Measurements from ENCODE around the gene SMKR1. TPM values are rescaled to one million over a fixed set of nuclear protein-coding genes. Genes with fewer than 3 reads are reported as not detected.

Gene SMKR1
- total RNA-seq, 2 donors from 2014 or later, result 3.4 TPM; not detected in 1

DNA sequence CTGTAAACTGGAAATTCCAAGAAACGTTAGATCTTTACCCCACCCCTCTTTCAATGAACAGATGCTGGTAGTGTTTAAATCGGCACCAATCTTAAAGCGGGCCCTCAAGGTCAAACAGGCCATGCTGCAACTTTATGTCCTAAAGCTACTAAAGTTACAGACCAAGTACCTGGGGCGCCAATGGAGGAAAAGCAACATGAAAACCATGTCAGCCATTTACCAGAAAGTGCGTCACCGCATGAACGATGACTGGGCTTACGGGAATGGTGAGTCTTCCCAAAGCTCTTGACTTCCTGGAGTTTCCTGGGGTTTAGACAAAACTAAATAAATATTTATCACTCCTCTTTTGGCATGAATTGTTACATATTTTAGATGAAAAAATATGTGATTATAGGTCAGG lies 19.6 kb upstream of the SMKR1 start:
- WGBS, 2 donors, result 89% methylated on average over 8 of the region's 8 CpGs
- no peaks in the 10 kb centered on the region for H3K27me3 ChIP-seq
- TF ChIP-seq POLR2A (IDR thresholded peaks at IDR 0.05), result no peak
- no peak for TF ChIP-seq CTCF (IDR thresholded peaks at IDR 0.05)
- DNase-seq (no peak), ATAC-seq (no peak)
- H3K36me3 ChIP-seq (replicated peaks in 1 of 2; ENCODE audit: insufficient read depth in 1 of 2, low read depth in 2 of 2), result no peaks in the 10 kb centered on the region
- H3K27ac ChIP-seq, result no peak overlapping the region
- H3K4me3 ChIP-seq, result no peak overlapping the region
- intact Hi-C loops (cut with DNase I), result no loop called here
- H3K4me1 ChIP-seq, result no peaks in the 10 kb centered on the region
- H3K9me3 ChIP-seq, result no peaks in the 10 kb centered on the region

DNA sequence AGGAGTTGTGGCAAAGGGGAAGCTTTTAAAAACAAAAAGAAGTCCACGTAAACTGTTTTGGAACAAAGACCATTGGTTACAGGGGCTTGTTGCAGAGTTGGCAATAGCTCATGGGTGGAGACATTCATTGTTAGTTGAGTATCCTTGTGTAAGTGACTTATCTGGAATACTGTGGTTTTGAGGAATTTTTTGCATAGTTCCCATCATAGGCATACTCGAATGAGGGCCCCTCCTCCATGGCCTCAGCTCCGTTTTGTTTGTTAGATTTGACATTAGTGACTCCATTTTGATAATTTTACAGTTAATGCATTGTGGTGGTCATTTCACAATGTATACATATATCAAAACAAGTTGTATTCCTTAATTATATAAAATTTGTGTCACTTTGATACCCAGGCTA lies 12.8 kb upstream of the SMKR1 start:
- WGBS, 2 donors, result 75 to 80% methylated on average over 3 of the region's 3 CpGs
- no peak for ATAC-seq

DNA sequence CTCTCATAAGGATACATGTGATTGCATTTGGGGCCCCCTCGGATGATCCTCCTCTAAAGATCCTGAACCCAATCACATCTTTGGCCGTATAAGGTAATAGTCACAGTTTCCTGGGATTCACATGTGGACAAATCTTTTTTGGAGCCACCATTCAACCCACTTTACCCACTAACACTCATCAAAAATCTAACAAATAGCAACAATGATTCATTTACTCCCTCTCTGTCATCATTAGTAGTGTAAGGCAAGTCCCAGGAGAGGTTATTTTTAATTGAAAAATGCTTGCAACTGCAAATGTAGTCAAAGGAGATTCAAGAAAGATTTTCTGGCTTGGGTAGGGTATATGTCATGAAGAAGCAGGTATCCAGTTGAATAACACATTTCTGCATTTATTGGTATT lies 9.9 kb upstream of the SMKR1 start:
- ATAC-seq, result no peak
- DNase-seq, result no peak
- TF ChIP-seq CTCF (IDR thresholded peaks at IDR 0.05) (no peak), POLR2A (IDR thresholded peaks at IDR 0.05) (no peak)
- Histone ChIP-seq H3K4me1 (no peaks in the 10 kb centered on the region), H3K27ac (no peak overlapping the region), H3K27me3 (no peaks in the 10 kb centered on the region), H3K4me3 (no peak overlapping the region), H3K9me3 (no peaks in the 10 kb centered on the region), H3K36me3 (replicated peaks in 1 of 2; ENCODE audit: insufficient read depth in 1 of 2, low read depth in 2 of 2) (no peaks in the 10 kb centered on the region)
- WGBS, 2 donors, result 72 to 84% methylated on average over 2 of the region's 2 CpGs
- intact Hi-C loops (cut with DNase I), result no loop called here

More for the DNA sequence above, 12.8 kb upstream of the SMKR1 start:
- H3K27ac ChIP-seq, result no peak overlapping the region
- TF ChIP-seq POLR2A (IDR thresholded peaks at IDR 0.05) (no peak), CTCF (IDR thresholded peaks at IDR 0.05) (no peak)
- no peaks in the 10 kb centered on the region for H3K4me1 ChIP-seq
- no peaks in the 10 kb centered on the region for H3K9me3 ChIP-seq
- H3K27me3 ChIP-seq, result no peaks in the 10 kb centered on the region
- no peak for DNase-seq
- H3K36me3 ChIP-seq (replicated peaks in 1 of 2; ENCODE audit: insufficient read depth in 1 of 2, low read depth in 2 of 2), result no peaks in the 10 kb centered on the region
- intact Hi-C loops (cut with DNase I), result no loop called here
- no peak overlapping the region for H3K4me3 ChIP-seq

DNA sequence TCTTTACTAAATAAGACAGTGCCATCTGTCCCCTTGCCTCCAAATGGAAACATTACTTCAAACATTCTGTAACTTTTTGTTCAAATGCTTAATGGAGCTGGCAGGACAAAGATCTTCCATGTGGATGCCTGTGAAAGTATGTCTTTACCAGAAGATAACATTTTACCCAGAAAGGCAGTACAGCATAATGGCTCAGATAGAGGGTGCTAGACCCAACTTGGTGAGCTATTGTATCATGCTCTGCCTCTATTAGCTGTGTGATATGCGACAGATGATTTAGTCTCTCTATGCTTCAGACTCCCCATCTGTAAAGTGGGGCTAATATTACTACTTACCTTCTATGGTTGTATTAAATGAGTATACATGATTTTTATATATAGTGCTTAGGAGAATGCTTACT lies 8.8 kb upstream of the SMKR1 start:
- no peak for TF ChIP-seq CTCF (IDR thresholded peaks at IDR 0.05)
- ATAC-seq, result no peak
- H3K9me3 ChIP-seq, result no peaks in the 10 kb centered on the region
- H3K36me3 ChIP-seq (replicated peaks in 1 of 2; ENCODE audit: insufficient read depth in 1 of 2, low read depth in 2 of 2), result no peaks in the 10 kb centered on the region
- intact Hi-C loops (cut with DNase I), result no loop called here
- no peaks in the 10 kb centered on the region for H3K27me3 ChIP-seq
- WGBS, 2 donors, result 88 to 94% methylated on average over 1 of the region's 1 CpG
- DNase-seq, result no peak
- no peaks in the 10 kb centered on the region for H3K4me1 ChIP-seq
- no peak overlapping the region for H3K4me3 ChIP-seq
- H3K27ac ChIP-seq, result no peak overlapping the region

DNA sequence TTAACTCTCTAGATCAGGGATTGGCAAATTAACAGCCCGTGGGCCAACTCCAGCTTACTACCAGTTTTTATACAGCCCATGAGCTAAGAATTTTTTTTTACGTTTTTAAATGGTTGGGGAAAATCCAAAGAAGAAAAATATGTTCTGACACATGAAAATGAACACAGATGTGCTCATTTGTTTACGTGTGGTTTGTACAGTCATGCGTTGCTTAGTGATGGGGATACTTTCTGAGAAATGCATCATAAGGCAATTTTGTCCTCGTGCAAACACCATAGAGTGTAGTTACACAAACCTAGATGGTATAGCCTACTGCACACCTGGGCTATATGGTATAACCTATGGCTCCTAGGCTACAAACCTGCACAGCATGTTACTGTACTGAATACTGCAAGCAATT lies 8.3 kb upstream of the SMKR1 start:
- no peaks in the 10 kb centered on the region for H3K27me3 ChIP-seq

More for the DNA sequence above, 8.3 kb upstream of the SMKR1 start:
- H3K27ac ChIP-seq, result no peak overlapping the region
- H3K4me3 ChIP-seq, result no peak overlapping the region
- no peak for TF ChIP-seq CTCF (IDR thresholded peaks at IDR 0.05)
- no peak for TF ChIP-seq POLR2A (IDR thresholded peaks at IDR 0.05)
- ATAC-seq, result no peak
- no peak for DNase-seq
- intact Hi-C loops (cut with DNase I), result no loop called here
- no peaks in the 10 kb centered on the region for H3K36me3 ChIP-seq (replicated peaks in 1 of 2; ENCODE audit: insufficient read depth in 1 of 2, low read depth in 2 of 2)
- WGBS, 2 donors, result 56 to 69% methylated on average over 5 of the region's 5 CpGs
- H3K4me1 ChIP-seq, result no peaks in the 10 kb centered on the region
- no peaks in the 10 kb centered on the region for H3K9me3 ChIP-seq

Measured in body of pancreas (tissue), 4 donors.